ENCODE measurements around the gene JPH3. TPM values are rescaled to one million over a fixed set of nuclear protein-coding genes. Genes with fewer than 3 reads are reported as not detected.

The JPH3 gene
- total RNA-seq, 1 experiment from 2014 or later: 32.7 TPM

- H3T11ph ChIP-seq (ENCODE audit: low read length): no peak overlapping the region
- no peaks in the 10 kb centered on the region for H3K27me3 ChIP-seq (ENCODE audit: insufficient read depth, low read length)
- H3K9me3 ChIP-seq (ENCODE audit: control insufficient read depth, low read depth, low read length): no peaks in the 10 kb centered on the region
- H3K79me2 ChIP-seq (ENCODE audit: insufficient read depth, low read length): no peaks in the 10 kb centered on the region
- no peak overlapping the region for H3K4ac ChIP-seq (ENCODE audit: low read depth, low read length)
- H2BK20ac ChIP-seq (ENCODE audit: low read depth, low read length, poor library complexity, severe bottlenecking): no peak overlapping the region
- H3K23me2 ChIP-seq (ENCODE audit: insufficient read length, low read depth, low read length, poor library complexity, severe bottlenecking): no peaks in the 10 kb centered on the region
- TF ChIP-seq CTCF (conservative IDR thresholded peaks at IDR 0.05): no peak
- no peak overlapping the region for H3K27ac ChIP-seq (ENCODE audit: insufficient read length, low read depth, low read length)
- H2BK5ac ChIP-seq (ENCODE audit: insufficient read length, low read length): no peak overlapping the region
- H4K5ac ChIP-seq (ENCODE audit: insufficient read length, low read depth, low read length): no peak overlapping the region
- H3K4me3 Mint-ChIP-seq: no peak overlapping the region
- H4K20me1 ChIP-seq (ENCODE audit: control insufficient read depth, insufficient read depth, insufficient read length): no peaks in the 10 kb centered on the region
- H4K8ac ChIP-seq (replicated peaks; ENCODE audit: insufficient read length, low read depth, low read length): no peak overlapping the region
- no peak overlapping the region for H2BK12ac ChIP-seq (ENCODE audit: insufficient read length, low read depth, low read length)
- H3K9ac ChIP-seq (ENCODE audit: extremely low read depth, insufficient read length, low read length): no peak overlapping the region
- no peak overlapping the region for H3K18ac ChIP-seq (ENCODE audit: insufficient read length, low read depth, low read length)
- H3K23ac ChIP-seq (ENCODE audit: insufficient read length, low read depth, low read length): no peak overlapping the region
- no peak overlapping the region for H4K91ac ChIP-seq (ENCODE audit: insufficient read length, low read depth, low read length)
- no peak overlapping the region for H2AK5ac ChIP-seq (ENCODE audit: insufficient read length, low read length)
- H2BK120ac ChIP-seq (ENCODE audit: low read depth, low read length, poor library complexity, severe bottlenecking): no peak overlapping the region
- no peak overlapping the region for H3K14ac ChIP-seq (ENCODE audit: insufficient read depth, low read length)
- H3K4me1 ChIP-seq (ENCODE audit: insufficient read depth, low read length): no peaks in the 10 kb centered on the region
- WGBS (ENCODE audit: extremely low coverage, insufficient read length, low lambda C conversion rate): no CpG with 5 or more reads among the region's 5 CpGs
- no peaks in the 10 kb centered on the region for H3K9me3 Mint-ChIP-seq
- H3K27ac Mint-ChIP-seq: no peak overlapping the region
- no peak overlapping the region for H3K4me2 ChIP-seq (ENCODE audit: insufficient read depth, insufficient read length, low read length)
- H3K36me3 Mint-ChIP-seq (ENCODE audit: insufficient read depth in 1 of 3, low read depth in 3 of 3): no peaks in the 10 kb centered on the region
- H2AFZ ChIP-seq (ENCODE audit: low read length): no peak overlapping the region
- H3K27me3 Mint-ChIP-seq (ENCODE audit: low read depth): peaks cover 25% of the 10 kb centered on the region
- H3K4me1 Mint-ChIP-seq: peaks cover 0 to 2% of the 10 kb centered on the region in 2 experiments; a peak in 2 of 4 replicates
- no peak for DNase-seq
- H3K79me1 ChIP-seq (ENCODE audit: insufficient read depth, low read depth, low read length, poor library complexity, severe bottlenecking): no peaks in the 10 kb centered on the region
- no peak overlapping the region for H3K56ac ChIP-seq (ENCODE audit: insufficient read length, low read depth, low read length)
- no peak overlapping the region for H2BK15ac ChIP-seq (ENCODE audit: low read depth, low read length)
Observed at GRCh38 chr16:87595712-87596111, 6.6 kb upstream of the JPH3 start.

All from H9 (cell line).